ENCODE results near the gene MBOAT2.
"Not testable (repeated sequence)": the region's sequence is repeated elsewhere in the genome, so short reads cannot be mapped to it uniquely, and the experiment has no call there.

Gene MBOAT2

DNA sequence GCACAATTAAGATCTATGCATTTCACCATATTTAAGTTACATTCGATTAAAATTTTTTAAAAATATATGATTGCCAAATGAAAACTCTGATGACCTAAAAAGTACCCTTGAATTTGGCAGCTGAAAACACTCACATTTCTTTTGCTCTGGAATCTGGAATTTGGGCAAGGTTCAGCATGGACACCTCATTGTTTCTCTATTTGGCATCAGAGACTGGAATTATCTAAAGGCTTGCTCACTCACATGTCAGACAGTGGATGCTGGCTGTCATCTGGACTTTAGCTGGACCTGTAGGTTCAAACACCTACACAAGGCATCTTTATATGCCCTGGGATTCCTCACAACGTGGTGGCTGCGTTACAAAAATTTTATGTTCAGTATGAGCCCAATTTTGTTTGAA, 16.1 kb downstream of the MBOAT2 start:
- DNase-seq = no peak

DNA sequence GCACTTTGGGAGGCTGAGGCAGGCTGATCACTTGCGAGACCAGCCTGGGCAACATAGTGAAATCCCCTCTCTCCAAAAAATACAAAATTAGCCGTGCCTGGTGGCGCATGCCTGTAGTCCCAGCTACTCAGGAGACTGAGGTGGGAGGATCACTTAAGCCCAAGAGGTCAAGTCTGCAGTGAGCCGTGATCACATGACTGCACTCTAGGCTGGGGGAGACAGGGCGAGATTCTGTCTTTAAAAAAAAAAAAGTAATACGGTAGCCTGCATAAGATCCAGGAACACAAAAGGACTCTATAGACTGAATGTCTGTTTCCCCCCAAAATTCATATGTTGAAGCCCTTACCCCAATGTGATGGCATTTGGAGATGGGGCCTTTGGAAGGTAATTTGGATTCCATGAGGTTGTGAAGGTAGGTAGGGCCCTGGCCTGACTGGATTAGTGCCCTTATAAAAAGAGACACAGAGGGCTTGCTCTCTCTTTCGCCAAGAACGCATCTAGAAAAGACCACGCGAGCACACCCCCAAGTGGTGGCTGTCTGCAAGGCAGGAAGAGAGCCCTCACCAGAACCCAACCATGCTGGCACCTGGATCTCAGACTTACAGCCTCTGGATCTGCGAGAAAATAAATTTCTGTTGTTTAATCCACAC, 17.0 kb downstream of the MBOAT2 start:
- DNase-seq = peak; percentile 18

DNA sequence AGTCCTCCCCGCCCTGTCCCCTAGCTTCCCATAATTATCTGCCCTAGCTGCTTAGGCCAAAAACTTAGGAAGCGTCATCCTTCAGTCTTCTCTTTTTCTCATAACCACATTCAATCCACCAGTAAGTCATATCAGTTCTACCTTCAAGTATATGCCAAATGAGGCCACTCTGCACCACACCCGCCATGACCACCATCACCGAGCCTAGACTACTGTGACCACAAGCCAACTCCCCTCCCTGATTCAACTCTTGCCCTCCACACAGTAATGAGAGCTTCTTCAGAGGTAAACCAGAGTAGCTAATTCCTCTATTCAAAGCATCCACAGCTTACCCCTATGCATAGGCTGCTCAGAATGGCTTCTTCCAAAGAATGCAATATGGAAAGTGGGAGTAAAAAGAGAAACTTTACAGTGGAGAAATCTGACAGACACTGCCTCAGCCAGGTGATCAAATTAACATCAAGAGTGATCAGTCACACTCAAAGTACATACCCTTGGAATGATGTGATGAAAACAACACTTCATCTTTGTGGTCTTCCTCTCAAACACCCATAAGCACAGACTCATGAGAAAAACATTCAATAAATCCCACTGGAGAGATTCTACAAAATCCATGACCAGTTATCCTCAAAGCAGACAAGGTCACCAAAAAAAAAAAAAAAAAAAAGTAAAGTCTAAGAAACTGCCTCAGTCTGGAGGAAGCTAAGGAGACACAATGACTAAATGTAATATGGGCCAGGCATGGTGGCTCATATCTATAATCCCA, 17.7 kb downstream of the MBOAT2 start:
- no peak for DNase-seq

DNA sequence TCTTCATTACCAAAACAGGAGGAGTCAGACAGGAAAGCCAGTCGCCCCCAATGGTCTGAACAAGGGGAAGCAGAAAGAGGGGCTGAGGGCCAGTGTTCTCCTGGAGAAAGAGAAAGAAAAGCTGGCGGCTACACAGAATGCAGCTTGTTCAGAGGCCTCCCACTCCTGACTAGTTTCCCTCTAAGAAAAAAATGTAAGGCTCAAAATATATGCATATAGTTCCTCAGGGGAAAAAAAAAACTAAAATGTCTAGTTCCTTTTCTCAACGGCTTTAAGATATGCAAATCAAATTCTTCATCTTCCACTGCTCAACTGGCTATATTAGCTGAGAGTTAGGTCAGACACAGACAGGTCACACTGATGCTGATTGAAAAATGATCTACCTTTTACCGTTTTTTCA, 18.6 kb downstream of the MBOAT2 start:
- DNase-seq = no peak

DNA sequence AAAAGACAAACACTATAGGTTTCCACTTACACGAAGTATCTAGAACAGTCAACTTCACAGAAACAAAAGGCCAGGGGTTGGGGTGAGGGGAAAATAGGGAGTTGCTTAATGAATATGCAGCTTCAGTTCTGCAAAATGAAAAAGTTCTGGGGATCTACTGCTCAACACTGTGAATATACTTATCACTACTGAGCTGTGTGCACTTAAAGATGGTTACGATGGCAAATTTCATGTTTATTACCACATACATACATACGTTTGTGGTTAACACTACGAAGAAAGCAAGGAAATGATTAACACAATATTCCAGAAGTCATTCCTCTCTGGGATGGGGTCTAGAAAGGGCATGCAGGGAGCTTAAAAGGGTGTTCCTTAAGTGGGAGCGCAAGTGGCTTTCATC, 19.3 kb downstream of the MBOAT2 start:
- no peak for DNase-seq

DNA sequence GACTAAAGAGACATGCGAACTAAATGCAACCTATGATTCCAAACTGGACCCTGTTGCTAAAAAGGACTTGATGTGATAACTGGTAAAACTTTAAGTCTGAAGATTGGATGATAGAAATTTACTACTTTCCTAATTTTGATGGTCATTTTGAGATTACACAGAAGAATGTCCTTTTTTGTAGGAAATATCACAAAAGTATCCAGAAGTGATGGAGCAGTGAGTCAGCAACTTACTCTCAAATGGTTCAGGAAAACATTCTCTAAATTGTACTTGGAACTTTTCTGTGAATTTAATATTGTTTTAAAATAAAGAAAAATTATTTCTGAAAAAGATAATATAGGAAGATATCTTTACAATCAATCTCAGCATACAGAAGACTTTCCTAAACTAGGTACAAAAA, 19.9 kb downstream of the MBOAT2 start:
- DNase-seq = no peak

DNA sequence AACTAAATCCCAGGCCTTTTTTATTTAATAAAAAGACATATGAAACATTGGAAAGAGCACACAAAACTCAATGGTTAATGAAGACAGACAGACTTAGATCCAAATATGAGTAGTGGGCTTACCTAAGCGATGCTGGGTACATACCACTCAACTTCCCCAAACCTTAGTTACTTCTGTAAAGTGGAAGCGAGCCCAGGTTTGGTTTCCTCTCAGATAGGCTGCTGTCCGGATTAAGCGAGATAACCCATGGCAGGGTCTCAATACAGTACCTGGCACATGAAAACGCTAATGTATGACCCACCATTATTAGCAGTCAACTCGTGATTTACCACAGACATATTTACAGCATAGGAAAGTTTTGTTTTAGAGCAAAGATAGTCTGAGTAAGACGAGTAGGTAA, 21.6 kb downstream of the MBOAT2 start:
- no peak for DNase-seq

DNA sequence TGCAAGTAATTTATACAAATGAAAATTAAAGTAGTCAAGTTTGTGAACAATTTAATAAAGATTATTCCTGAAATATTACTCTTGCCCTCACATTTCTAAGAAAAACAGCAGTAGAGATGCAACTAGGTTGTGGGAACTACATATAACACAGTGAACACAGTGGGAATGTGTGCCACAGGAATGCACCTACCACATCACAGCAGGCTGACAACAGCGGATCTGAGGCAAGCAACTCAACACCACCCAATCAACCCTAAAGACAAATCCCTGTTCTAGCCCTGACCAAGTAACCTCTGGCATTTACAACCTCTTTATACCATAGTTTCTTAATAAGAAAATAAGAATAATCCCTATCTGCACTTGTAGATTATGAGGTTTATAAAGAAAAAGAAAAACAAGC, 23.4 kb downstream of the MBOAT2 start:
- DNase-seq = no peak

DNA sequence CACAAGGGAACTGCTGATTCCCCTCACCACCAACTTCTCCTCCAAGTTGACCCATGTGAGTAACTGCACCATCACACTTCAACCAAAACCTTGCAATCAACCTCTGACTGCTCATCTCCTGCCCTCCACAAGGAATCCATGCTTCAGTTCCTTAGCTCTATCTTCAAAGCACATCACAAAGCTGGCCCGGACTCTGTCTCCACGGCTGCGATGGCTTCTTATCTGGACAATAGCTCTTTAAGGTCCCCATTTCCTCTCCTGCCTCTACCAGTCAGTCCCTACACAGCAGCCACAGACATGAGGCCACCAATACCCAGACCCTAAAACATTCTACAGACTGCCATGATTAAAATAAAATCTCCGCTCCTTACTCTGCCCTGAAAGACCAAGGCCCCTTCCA, 25.7 kb downstream of the MBOAT2 start:
- DNase-seq = no peak

DNA sequence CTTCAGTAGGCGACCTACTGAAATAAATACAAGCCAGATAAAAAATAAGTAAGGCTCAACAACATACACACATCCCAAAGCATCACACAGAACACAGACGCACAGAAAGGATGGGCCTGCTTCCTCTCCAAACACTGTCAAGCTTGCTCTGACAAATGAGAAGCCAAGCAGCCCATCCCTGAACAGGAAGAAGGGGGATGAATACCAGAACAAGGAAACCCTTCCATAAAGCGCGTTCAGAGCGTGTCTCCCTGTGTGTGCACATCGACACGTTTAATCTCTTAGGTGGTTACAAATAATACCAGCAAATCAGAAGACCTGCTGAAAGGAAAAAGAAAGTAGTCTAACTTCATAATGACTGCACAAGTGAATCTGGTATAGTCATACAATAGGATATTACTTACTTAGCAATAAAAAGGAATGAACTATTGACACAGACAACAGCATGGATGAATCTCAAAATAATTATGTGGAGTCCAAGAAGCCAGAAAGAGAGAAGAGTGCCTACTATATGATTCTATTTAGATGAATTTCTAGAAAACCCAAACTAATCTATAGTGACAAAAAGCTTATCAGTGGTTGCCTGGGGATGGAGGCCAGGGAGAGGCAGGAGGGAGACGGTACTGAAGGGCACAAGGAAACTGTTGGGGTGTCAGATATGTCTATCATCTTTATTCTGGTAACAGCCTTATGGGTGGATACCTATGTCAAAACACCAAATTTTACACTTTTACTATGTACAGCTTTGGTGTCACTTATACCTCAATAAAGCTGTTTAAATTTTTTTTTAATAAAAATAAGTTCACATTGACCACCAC, 26.8 kb downstream of the MBOAT2 start:
- no peak for DNase-seq

DNA sequence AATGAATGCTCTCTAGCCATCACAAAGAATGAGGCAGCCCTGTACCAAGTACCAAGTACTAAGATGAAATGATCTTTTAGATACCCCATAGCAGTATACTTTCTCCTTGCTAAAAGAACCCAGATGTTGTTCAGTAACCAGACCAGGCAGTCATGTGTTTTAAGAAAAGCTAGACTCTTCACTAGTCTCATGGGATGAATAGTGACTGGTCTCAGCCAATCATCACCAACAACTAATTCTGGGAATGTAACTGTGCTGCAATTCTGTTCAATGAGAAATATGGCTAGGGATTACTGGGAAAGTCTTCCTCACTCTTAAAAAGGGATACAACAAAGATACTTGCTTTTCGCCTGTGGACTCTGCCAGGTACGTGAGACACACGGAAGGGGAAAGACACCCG, 29.5 kb downstream of the MBOAT2 start:
- DNase-seq = no peak

DNA sequence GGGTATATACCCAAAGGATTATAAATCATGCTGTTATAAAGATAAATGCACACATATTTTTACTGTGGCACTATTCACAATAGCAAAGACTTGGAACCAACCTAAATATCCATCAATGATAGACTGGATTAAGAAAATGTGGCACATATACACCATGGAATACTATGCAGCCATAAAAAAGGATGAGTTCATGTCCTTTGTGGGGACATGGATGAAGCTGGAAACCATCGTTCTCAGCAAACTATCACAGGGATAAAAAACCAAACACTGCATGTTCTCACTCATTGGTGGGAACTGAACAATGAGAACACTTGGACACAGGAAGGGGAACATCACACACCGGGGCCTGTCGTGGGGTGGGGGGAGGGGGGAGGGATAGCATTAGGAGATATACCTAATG, 30.5 kb downstream of the MBOAT2 start:
- DNase-seq = not testable (repeated sequence)

DNA sequence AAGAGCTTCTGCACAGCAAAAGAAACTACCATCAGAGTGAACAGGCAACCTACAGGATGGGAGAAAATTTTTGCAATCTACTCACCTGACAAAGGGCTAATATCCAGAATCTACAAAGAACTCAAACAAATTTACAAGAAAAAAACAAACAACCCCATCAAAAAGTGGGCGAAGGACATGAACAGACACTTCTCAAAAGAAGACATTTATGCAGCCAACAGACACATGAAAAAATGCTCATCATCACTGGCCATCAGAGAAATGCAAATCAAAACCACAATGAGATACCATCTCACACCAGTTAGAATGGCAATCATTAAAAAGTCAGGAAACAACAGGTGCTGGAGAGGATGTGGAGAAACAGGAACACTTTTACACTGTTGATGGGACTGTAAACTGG, 30.9 kb downstream of the MBOAT2 start:
- DNase-seq = not testable (repeated sequence)

DNA sequence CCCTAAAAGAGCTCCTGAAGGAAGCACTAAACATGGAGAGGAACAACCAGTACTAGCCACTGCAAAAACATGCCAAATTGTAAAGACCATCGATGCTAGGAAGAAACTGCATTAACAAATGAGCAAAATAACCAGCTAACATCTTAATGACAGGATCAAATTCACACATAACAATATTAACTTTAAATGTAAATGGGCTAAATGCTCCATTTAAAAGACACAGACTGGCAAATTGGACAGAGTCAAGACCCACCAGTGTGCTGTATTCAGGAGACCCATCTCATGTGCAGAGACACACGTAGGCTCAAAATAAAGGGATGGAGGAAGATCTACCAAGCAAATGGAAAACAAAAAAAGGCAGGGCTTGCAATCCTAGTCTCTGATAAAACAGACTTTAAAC, 34.1 kb downstream of the MBOAT2 start:
- DNase-seq = not testable (repeated sequence)

DNA sequence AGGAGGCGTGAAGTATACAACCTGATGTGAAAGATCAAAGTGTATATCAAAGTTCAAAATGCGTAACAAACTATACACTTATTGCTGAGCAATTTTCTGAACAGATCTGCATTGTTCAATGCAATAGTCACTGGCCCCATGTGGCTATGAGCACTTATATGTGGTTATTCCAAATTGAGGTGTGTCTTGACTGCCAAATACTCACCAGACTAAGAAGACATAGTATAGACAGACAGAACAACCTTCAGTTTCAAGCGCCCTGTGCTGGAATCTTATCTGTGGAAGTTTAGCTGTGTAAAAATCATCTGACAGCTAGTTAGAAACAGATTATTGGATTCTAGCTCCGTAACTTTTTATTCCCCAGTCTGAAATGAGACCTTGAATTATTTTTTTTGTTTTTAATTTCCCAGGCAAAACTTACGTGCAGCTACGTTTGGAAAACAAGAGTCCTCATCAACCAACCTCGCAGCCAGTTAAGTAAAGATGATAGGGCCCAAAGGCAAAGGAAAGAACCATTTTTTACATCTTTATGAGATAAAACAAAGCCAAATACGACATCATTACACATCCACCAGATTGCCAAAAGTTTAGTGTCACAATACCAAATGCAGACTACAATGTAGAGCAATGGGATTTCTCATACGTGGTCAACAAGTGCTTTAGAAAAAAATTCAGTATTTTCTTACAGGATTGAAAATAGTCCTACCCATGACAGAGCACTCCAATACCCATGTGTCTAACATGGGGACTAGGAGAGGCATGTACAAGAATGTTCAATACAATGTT, 37.2 kb downstream of the MBOAT2 start:
- DNase-seq = no peak

DNA sequence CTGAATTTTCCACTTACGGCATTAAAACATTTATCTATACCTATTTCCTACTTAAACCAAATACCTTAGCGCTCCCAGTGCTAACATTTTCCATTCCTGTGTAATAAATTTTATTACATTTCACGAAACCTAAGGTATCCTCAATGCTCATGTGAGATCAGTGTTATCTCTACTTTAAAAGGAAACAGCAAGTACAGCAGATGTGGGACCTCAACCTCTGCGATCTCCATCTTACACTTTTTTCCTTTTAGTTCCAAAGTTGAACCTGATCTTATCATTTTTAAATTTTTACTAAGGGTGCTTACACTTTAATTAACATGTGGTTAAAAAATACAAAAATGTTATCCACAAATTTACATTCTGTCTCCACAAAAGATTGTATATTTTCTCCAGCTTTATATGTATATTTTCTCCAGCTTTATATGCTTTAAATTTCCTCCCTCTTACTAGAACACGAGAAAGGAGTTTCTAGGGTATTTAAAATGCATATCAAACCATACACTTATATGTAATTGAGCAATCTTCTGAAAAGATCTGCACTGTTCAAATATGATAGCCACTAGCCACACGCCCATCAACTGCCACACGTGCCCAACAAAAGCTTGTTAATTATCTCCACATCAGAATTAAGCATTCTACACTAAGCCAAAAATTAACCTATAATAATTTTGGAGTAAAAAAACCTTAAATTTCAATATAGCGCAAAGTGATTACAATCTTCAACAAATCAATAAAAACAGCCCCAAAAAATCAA, 38.1 kb downstream of the MBOAT2 start:
- no peak for DNase-seq

DNA sequence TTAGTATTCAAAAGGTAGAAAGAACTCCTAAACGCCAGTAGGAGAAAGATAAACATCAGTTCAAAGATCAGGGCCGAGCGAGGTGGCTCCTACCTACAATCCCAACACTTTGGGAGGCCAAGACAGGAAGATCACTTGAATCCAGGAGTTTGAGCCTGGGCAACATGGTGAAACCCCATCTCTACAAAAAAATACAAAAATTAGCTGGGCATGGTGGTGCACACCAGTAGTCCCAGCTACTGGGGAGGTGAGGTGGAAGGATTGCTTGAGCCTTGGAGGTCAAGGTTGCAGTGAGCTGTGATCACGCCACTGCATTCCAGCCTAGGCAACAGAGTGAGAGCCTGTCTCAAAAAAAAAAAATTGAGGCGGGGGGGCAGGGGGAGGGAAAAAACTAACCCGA, 40.6 kb downstream of the MBOAT2 start:
- no peak for DNase-seq

DNA sequence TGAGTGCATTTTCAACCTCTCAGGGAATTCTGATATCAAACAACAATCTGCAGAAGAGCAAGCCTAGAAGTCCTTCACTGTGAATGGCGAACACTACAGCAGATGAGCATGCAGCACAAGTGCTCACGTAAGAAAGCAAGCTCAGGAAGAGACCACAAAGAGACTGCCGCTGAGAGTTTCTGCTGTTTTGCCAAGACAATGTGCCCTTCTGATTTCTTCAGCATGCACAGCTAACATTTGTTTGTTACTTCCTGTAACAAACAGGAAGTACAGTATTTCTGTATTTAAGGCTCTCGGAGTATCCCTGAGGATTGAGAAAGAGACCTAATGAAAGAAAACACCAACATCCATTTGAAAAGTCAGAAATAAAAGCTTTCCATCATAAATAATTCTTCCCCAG, 45.9 kb downstream of the MBOAT2 start:
- DNase-seq = no peak

DNA sequence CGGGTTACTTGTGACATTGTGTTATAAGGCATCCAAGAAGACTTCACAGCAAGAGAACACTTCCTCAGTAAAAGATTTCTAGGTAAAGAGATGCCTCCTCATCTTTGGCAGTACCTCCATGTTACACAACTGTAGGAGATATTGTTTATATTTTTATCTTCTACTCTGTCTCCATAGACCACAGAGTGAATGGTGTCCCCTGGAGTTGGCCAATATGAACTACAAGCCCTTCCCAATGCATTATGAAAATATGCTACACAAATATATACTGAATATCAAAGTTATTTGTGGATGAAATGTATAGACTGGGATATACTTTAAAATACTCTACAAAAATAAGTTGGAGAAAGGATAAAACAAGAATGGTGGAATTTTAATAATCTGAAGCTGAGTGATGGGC, 46.7 kb downstream of the MBOAT2 start:
- no peak for DNase-seq

DNA sequence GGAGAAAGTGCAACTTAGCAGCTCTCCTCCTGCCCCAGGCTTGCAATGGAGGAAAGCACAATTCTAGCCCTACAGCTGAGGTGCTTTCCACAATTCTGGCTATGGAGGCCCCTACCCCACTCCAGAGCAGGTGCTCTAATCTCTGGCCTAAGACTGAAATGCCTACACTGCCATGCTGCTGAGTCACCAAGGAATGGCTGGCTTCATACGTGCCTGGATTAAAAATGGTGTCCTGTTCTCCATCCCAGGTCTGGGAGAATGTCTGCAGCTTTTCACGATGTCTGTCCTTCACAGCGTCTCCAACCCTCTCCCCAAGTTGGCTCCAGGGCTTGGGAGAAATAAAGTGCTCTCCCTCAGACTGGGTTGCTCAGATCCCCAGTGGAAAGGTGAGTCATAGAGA, 48.5 kb downstream of the MBOAT2 start:
- no peak for DNase-seq

DNA sequence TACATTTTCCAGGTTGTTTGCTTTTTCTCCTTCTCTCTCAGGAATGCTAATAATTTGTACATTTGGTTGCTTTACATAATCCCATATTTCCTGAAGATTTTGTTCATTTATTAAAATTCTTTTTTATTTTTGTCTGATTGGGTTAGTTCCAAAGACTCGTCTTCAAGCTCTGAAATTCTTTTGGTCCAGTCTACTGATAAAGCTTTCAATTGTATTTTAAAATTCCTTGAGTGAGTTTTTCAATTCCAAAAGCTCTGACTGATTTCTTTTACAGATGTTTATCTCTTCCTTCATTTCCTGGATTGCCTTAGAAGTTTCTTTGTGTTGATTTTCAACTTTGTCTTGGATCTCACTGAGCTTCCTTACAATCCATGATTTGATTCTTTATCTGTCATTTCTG, 50.0 kb downstream of the MBOAT2 start:
- DNase-seq = no peak

DNA sequence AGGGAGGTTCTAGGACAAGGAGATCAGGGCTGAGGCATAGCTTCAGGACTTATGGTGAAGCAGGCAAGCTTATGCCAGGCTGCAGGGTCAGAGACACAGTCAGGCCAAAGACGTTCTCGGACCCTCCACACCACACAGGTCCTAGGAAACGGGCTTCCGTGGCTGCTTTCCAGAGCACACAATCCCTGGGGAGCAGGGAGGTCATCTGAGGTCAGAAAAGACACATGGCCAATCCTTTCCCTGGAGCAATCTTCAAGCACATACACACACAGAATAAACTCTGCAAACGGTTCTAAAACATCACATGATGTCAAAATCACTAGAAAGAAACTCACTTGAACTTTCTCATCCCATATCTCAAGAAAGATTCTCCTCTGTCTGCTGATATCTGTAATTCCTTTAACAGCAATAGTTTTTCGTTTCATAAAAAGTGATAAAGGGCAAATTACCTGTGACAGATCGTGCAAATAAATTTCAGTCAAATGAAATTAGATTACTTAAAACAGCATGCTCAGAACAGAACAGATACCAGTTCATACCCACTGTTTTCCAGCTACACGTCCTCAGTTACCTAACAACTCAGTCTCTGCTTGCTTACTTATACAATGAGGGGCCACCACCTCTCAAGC, 63.9 kb downstream of the MBOAT2 start:
- no peak for DNase-seq
